MG63 (cell line): ENCODE results near the gene SCARF1. TPM values are rescaled to one million over a fixed set of nuclear protein-coding genes. Genes with fewer than 3 reads are reported as not detected.
A peak's percentile ranks its signal among the peaks of the same experiment; 100 is the strongest.

Experiments used
- DNase-seq: peaks from one replicate; pipeline ENCODE4 v3.0.0-alpha.2; 2020
- H3K27me3 ChIP-seq: fragments of 250-450 bp; sonication (Bioruptor Pico); 2 replicates; pipeline ENCODE4 v1.5.1; 2020; ENCODE audit warnings: mild to moderate bottlenecking, moderate library complexity
- H3K36me3 ChIP-seq: fragments of 250-450 bp; sonication (Bioruptor Pico); 2 replicates; pipeline ENCODE4 v1.5.1; 2020; ENCODE audit warnings: mild to moderate bottlenecking, moderate library complexity
- H3K4me3 ChIP-seq: fragments of 250-450 bp; sonication (Bioruptor Pico); 2 replicates; pipeline ENCODE4 v1.5.1; 2020; ENCODE audit warnings: mild to moderate bottlenecking, moderate library complexity
- H3K9me3 ChIP-seq: fragments of 250-450 bp; sonication (Bioruptor Pico); 2 replicates; pipeline ENCODE4 v1.5.1; 2020; ENCODE audit warnings: mild to moderate bottlenecking, moderate library complexity
- total RNA-seq: library from RNA; depleted of rRNA; stranded (reverse); fragments of >200 nt; shearing (Covaris generic); gene quantifications from 2 replicates; pipeline ENCODE4 v1.2.3, GENCODE V29; 2014; ENCODE audit warnings: low replicate concordance

SCARF1 gene
- total RNA-seq, 1 experiment from 2014 or later: not detected

DNA sequence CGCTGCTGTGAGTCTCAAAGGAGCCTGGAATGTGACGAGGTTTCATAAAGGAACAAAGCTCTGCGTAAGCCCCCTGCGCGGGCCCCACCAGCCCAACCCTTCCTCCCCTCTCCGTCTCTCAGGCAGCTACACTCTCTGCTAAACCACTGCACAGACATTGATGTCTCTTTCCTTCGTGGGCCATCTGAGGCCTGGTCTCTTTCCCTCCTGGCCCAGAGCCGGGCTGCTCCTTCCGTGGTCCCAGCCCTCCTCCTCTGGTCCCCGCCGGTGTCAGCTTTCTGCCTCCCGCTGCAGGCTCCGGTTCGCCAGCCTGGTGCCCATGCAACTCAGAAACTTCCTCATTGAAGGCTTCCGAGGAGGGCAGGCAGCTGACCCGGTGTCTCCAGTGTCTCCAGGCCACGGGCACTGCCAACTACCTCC, 7.4 kb downstream of the SCARF1 start:
- Histone ChIP-seq H3K36me3 (no peaks in the 10 kb centered on the region), H3K4me3 (no peak overlapping the region), H3K27me3 (no peaks in the 10 kb centered on the region), H3K9me3 (no peaks in the 10 kb centered on the region)
- no peak for DNase-seq

DNA sequence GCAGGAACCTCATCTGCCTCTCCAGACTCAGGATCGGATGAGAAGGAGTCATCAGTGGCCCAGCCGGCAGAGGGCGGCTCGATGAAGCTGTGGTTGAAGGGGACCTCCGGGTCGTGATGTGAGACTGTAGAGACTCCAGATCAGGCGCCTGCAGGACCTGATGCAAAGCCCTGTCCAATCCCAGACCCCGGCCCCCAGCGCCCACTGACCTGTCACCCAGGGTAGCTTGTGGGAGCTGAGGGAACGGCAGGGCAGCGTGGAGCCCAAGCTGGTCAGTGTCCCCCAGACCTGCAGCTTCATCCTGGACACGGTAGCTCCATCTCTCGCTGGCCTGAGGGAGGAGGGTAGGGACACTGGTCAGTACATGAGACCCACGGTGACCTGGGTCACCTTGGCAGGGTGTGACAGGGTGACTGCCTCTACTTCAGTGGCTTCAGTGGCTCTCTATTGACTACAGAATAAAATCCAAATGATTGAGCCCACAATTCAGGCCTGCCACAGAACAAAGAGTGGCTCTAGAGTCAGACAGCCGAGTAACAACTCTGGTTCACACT, 8.7 kb downstream of the SCARF1 start:
- no peak for DNase-seq
- Histone ChIP-seq H3K9me3 (no peaks in the 10 kb centered on the region), H3K36me3 (no peaks in the 10 kb centered on the region), H3K27me3 (no peaks in the 10 kb centered on the region), H3K4me3 (no peak overlapping the region)

DNA sequence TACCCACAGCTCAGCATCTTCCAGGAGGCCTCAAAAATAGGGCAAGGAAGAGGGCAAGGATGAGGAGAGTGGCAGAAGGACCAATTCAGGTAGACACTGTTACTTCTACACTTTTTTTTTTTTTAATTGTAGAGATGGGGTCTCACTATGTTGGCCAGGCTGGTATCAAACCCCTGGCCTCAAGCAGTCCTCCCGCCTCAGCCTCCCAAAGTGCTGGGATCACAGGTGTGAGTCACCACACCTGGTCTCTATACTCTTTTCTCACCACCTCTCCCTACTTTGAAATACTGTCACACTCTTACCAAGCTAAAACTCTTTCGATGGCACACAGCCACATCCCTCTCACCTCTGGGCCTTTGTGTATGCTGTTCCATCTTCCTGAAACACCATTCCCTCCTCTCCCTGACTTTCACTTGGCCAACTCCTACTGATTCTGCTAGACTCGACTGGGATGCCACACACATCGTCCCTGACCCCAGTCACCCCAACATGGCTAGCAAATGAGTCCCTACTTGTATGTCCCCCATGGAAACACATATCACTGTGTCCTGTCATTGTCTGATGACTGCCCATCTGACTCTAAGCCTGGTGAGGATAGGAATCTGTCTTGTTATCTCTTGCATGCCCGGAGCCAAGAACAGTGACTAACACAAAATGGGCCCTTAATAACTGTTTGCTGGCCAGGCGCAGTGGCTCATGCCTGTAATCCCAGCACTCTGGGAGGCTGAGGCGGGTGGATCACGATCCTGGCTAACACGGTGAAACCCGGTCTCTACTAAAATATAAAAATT, 9.7 kb downstream of the SCARF1 start:
- Histone ChIP-seq H3K4me3 (no peak overlapping the region), H3K9me3 (no peaks in the 10 kb centered on the region), H3K27me3 (no peaks in the 10 kb centered on the region), H3K36me3 (no peaks in the 10 kb centered on the region)
- no peak for DNase-seq

DNA sequence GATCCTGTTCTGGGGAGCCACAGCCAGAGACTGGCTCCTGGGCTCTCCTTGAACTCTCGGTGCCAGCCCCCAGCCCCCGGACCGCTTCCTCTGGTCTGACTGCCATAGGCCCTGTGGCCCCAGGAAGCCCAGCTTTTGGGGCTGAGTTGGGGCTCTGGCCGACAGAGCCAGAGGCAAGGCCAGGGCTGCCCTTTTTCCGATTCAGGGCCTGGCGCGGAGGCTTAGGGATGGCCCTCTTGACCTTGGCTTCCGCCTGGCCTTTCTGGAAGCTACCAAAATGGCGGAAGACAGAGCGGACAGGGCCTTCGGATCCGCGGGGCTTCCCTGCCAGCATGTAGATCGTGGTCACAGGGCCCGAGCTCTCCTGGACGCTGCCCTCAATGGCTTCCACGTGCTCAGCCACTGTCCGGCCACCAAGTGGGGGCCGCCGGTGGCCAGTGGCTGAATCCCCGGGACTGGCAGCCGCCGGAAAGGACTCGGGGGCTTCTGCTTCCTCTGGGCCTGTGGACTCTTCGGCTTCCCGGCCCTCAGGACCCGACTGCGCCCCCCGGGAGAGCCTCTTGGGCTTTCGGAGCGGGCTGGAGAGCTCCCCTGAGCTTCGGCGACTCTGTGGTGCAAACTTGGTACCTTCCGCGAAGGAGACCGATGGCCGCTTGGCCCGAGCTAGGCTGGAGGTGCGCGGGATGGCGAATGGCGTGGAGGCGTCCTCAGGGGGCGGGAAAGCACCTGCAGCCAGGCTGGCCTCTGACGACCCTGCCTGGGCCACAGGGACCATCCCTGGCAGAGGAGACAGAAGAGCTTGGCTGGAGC, 10.5 kb downstream of the SCARF1 start:
- Histone ChIP-seq H3K9me3 (no peaks in the 10 kb centered on the region), H3K36me3 (no peaks in the 10 kb centered on the region), H3K27me3 (no peaks in the 10 kb centered on the region), H3K4me3 (no peak overlapping the region)
- DNase-seq: no peak

DNA sequence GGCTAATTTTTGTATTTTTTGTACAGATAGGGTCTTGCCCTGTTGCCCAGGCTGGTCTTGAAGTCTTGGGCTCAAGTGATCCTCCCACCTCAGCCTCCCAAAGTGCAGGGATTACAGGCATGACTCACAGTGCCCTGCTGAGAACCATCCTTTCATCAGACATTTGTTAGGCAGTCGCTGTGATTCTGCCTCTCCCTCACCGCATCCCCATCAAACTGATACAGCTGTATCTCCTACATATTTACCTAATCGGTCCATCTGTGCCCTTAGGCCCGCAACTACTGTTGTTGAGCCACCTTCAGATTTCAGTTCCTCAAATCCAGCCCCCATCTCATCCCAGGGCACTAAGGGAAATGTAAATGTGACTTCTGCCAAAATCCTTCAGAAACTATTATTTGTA, 14.9 kb downstream of the SCARF1 start:
- peak; percentile 30 for DNase-seq
- Histone ChIP-seq H3K4me3 (no peak overlapping the region), H3K9me3 (no peaks in the 10 kb centered on the region), H3K27me3 (no peaks in the 10 kb centered on the region), H3K36me3 (no peaks in the 10 kb centered on the region)

DNA sequence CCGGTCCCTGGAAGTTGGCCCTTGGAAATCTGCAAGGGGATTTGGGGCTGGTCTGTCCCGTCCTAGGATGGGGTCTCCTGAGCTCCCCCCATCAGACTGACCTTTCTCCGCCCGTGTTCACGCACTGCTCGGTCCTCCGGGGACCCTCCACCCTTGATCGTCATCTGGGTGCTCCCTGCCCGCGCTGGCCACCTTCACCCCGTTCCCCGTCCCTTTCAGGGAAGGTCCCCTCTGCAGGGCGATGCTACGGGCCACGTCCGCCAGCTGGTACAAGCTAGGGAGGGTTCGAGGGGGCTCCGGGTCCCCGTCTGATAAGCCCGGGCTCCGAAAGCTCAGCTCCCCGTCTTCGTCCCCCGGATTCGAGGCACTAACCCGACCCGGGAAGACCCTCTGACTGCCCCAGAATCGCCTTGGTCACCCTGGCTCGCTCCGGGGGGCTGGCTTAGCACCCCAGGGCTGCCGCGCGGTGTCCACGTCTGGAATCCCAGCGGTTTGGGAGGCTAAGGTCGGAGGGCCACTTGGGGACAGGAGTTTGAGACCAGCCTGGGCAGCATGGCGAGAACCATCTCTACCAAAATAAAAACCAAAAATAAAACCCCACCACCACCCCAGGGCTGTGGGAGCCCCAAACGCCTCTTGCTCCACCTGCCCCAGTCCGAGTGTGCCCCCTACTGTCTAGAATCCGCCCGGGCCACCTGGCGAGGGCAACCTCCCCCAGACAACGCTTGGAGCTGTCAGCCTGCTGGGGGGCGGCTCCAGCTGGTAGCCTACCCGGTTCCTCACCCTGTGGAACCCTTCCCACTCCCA, 15.8 kb downstream of the SCARF1 start:
- Histone ChIP-seq H3K9me3 (no peaks in the 10 kb centered on the region), H3K4me3 (peak overlapping the region; percentile 64), H3K27me3 (no peaks in the 10 kb centered on the region), H3K36me3 (no peaks in the 10 kb centered on the region)
- peak; percentile 16 for DNase-seq

DNA sequence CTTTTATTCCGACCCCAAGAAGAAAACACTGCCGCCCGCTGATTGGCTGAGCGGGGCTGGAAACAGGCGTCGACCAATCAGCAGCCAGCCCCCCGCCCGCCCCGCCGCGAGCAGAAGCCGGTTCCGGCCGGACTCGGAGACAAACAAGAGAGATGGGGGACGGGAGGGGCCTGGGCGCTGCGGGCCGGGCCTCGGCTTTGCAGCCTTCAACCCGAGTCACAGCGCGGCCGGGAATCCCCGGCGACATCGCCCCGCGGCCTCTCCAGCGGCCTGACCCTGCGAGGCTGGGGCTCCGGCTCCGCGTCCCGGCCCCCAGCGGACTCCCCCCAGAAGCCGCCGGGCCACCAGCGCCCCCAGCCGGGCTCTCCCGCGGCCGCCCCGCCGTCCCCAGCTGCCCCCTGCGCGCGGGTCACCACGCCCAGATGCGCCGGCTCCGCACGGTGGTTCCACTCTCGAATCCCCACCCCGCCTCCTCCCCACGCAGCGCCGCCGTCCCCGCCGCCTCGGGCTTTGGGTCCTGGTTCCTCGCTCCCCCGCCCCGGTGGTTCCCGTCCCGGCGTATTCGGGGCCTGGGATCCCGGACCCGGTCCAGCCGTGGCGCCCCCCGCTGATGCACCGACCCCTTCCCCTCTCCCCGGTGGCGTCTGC, 16.6 kb downstream of the SCARF1 start:
- H3K9me3 ChIP-seq: no peaks in the 10 kb centered on the region
- no peaks in the 10 kb centered on the region for H3K27me3 ChIP-seq
- H3K4me3 ChIP-seq: peak overlapping the region; percentile 64
- H3K36me3 ChIP-seq: no peaks in the 10 kb centered on the region
- peak; percentile 89 for DNase-seq

DNA sequence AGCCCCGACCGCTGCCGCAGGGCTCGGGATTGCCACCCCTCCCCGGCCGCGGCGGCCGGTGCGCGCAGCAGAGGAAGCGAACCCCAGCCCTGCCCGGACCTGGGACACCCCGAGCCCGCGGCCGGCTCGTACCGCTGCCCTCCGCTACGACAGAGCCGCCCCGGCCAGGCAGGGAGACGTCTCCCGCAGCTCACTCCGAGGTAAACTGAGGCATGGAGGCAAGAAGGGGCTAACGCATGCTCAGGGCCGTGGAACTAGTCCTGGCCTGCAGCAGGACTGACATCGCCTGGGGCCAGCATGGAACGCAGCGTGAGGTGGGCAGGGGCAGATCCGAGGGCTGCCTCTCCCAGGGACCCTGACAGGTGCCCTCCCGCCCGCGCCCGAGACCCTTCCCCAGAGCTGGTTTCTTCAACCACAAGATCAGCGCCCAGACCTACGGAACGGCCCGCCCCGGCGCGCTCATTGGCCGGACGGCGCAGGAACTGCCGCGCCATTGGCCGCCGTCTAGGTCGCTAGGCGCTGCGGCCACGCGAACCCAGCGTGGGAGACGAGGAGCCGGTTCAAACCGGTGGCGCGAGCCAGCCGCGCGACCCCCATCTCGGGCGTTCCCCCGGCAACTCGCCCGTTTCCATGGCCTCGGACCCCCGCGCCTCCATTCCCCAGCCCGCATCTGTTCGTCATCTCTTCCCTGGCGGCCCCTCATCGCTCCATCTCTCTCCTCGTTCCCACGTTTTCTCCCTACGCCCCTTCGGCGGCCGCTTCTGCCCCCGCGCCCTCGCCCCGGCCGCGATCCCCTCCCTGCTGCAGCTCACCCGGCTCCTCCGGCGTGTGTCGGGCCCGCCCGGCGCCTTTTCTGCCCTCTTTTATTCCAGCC, 17.3 kb downstream of the SCARF1 start, which contains the start of gene SLC43A2:
Gene SLC43A2, minus strand, starts transcription at position 853 of the 874 bp plus-strand sequence. CDS start 960 bp downstream, outside the sequence.
- peak; percentile 65 for DNase-seq
- no peaks in the 10 kb centered on the region for H3K27me3 ChIP-seq
- no peaks in the 10 kb centered on the region for H3K36me3 ChIP-seq
- peak within 1 kb of the TSS; percentile 64 for H3K4me3 ChIP-seq
- no peaks in the 10 kb centered on the region for H3K9me3 ChIP-seq

DNA sequence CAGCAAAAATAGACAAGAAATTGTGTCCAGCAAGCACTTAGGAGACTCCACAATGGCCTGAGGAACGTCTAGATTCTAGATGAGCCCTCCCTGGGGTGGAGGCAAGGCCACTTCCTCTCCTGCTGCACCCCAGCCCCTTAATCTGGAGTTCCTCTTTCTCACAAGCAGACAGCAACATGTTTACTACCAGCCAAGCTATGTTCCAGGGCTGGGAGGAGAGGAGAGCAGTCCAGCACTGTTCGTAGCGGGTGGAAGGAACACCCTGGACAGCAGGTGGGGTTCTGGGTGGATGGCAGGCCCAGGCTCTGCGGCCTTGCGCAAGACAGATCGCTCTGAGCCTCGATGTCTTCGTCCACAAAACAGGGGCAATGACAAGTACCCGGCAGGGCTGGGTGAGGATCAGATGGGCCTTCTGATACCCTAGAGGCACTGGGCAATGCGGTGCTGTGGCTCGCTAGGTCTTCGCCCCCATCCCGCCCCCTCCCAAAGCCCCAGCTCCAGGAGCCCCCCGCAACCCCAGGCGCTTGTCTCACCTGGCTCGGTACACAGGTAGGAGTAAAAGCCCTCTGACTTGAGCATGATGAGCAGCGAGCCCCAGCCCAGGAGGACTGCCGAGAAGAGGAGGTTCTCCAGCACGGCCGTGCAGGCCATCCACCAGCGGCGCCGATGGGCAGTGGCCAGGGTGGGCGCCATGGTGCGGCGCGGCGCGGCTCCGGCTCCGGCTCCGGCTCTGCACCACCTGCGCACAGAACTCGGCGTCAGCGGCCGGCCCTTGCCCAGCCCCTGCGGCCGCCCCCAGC, 18.1 kb downstream of the SCARF1 start:
- no peaks in the 10 kb centered on the region for H3K36me3 ChIP-seq
- no peak for DNase-seq
- H3K27me3 ChIP-seq: no peaks in the 10 kb centered on the region
- no peaks in the 10 kb centered on the region for H3K9me3 ChIP-seq
- no peak overlapping the region for H3K4me3 ChIP-seq

DNA sequence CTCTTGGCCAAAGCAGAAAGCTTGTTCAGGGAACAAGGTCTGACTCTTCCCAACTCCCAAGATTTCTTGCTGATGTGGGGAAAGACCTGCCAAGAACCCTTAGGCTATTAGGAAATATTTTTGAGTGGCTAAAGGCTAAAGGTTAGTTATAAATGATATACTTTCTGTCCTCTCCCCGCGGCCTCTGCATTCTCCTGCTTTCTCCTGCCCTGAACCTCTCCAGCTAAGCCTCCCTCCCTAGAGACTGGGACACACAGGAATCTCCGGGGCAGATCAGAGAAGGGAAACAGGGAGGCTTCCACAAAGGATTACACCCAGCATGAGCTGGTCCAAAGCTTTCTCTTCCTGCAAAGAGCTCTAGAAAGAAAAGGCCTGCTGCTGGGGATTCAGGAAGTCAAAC, 19.2 kb downstream of the SCARF1 start:
- Histone ChIP-seq H3K4me3 (no peak overlapping the region), H3K27me3 (no peaks in the 10 kb centered on the region), H3K36me3 (no peaks in the 10 kb centered on the region), H3K9me3 (no peaks in the 10 kb centered on the region)
- DNase-seq: no peak

DNA sequence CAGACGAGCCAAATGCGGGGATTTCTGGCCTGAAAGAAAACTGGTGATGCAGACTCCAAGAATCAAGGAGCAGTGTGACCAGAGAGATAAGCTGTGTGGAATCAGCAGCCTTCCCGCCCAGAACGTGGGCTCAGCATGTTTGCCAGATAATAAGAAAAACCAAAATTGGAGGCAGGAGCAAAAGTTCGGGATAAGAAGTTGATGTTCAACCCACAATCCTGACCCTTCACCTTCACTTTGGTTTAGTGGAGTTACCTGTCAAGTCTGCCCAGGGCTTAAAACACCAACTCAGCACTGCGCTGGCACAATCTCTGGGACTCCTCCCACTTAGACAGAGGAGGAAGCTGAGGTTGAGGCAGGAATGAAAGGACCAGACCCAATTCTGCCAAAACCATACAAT, 20.0 kb downstream of the SCARF1 start:
- Histone ChIP-seq H3K4me3 (no peak overlapping the region), H3K36me3 (no peaks in the 10 kb centered on the region), H3K9me3 (no peaks in the 10 kb centered on the region), H3K27me3 (no peaks in the 10 kb centered on the region)
- no peak for DNase-seq

DNA sequence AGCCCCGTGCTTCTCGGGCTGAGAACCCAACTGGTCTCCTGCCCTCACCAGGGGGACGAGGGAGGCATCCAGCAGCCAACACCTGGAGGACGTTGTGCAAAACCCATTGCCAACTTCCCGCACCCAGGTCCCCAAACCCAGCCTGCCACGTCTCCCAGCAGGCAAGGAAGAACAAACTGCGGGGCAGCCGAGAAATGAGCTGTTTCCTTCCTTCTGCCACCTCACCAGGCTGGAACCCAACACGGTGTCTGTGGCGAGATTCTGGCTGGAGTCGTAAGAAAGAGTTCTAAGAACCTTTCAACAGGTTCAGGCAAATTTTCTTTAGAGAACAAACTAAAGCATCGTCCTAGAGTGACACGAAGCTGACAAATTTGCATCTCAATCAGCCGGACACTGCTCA, 20.5 kb downstream of the SCARF1 start:
- H3K9me3 ChIP-seq: no peaks in the 10 kb centered on the region
- no peaks in the 10 kb centered on the region for H3K36me3 ChIP-seq
- no peak for DNase-seq
- H3K27me3 ChIP-seq: no peaks in the 10 kb centered on the region
- no peak overlapping the region for H3K4me3 ChIP-seq

DNA sequence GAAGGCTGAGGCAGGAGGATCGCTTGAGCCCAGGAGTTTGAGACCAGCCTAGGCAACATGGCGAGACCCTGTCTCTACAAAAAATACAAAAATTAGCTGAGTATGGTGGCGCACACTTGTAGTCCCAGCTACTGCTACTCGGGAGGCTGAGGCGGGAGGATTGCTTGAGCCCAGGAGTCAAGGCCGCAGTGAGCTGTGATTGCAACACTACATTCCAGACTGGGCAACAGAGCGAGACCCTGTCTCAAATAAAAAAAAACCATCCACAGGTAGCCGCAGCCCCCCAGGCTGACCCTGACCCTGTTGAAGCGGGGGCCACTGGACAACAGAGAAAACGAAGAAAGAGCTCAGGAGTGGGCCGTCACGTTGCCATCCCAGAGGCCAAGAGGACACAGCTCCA, 20.9 kb downstream of the SCARF1 start:
- Histone ChIP-seq H3K36me3 (no peaks in the 10 kb centered on the region), H3K4me3 (no peak overlapping the region), H3K27me3 (no peaks in the 10 kb centered on the region), H3K9me3 (no peaks in the 10 kb centered on the region)
- DNase-seq: no peak

DNA sequence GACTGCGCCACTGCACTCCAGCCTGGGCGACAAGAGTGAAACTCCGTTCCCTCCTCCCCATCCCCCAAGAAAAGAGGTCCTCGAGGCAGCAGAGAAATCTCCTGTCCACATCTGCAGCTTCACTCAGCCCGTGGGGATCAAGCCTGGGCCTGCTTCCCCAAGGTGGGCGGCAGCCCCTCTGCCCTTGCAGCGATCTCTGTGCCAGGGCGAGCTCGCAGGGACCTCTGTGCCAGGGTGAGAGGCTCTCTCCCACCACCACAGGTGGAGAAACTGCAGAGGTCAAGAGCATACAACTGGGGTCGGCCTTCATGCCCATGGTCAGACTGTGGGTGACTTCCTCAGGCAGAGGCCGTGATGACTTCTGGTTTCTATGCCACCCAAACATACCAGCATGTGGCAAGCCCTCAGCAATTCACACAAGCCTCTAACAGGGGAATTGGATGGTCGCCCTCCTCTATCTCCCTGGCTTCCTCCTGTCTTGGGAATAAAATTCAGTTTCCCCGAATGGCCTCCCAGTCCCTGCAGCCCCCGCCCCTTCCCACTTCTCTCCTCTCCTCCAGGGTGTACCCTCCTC, 22.4 kb downstream of the SCARF1 start:
- Histone ChIP-seq H3K4me3 (no peak overlapping the region), H3K27me3 (no peaks in the 10 kb centered on the region), H3K9me3 (no peaks in the 10 kb centered on the region), H3K36me3 (no peaks in the 10 kb centered on the region)
- no peak for DNase-seq
